ENCODE results near the gene ZSCAN10. TPM values are rescaled to one million over a fixed set of nuclear protein-coding genes. Genes with fewer than 3 reads are reported as not detected.
A peak's percentile ranks its signal among the peaks of the same experiment; 100 is the strongest.

Gene ZSCAN10
- total and polyA plus RNA-seq, 2 of the 13 experiments (the other 11 are each of a cell fraction or from before 2014, with no cell fraction given), result not detected

DNA sequence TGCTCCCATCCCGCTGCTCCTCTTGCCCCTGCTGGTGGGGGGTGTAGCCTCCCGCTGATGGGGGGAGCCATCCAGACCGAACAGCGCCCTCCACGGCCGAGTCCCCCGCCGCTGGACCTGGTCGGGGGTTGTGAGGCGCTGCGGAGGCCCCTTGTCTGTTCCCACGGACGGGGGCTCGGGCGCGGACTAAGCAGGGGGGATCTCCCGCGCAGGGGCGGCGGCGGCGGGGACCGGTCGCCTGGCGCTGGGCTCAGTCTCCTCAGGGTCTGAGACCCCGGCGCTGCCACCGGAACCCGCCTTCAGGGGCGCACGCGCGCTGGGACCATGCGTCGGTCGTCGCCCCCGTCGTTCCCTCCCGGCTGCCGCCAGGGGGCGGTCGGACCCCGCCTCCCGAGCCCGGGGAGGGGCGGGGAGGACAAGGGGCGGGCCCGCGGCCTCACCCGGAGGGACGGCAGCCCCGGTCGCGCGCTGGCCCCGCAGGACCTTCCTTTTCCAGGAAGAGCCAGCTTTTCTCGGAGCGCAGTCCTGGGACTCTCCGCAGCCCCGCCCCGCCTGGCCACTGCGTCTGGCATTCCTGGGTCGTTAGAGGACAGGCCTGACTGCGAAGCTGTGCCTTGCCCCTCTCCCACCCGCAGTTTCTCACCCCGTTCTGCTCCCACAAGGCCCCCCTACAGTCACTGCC, 39.9 kb downstream of the ZSCAN10 start (continued):
- TF ChIP-seq ZNF343 (CRISPR knock-in tag; IDR thresholded peaks at IDR 0.05) (peak; percentile 47; the same call in 1 of the 2 replicates), SOX13 (IDR thresholded peaks at IDR 0.05) (no peak), SOX13 (CRISPR knock-in tag; conservative IDR thresholded peaks at IDR 0.05 in 1 of 2, IDR thresholded peaks at IDR 0.05 in 1 of 2) (peak in 1 of 2 experiments; percentile 23; a peak in 1 of 4 replicates), AGO1 (IDR thresholded peaks at IDR 0.05; ENCODE audit: low read depth, low read length, poor library complexity, severe bottlenecking) (no peak), ZMYM4 (CRISPR knock-in tag; IDR thresholded peaks at IDR 0.05) (peak; percentile 70; the same call in 1 of the 2 replicates), ZNF619 (CRISPR knock-in tag; IDR thresholded peaks at IDR 0.05) (0 out of 2 replicates have a peak, but pooled peaks have one; percentile 35), ZNF550 (CRISPR knock-in tag; IDR thresholded peaks at IDR 0.05; ENCODE audit: borderline replicate concordance) (0 out of 2 replicates have a peak, but pooled peaks have one; percentile 26), RBM39 (IDR thresholded peaks at IDR 0.05; ENCODE audit: low read depth, low read length, poor library complexity, severe bottlenecking) (no peak), ZMYM3 (CRISPR knock-in tag; IDR thresholded peaks at IDR 0.05) (no peak), SP4 (CRISPR knock-in tag; IDR thresholded peaks at IDR 0.05) (peak; percentile 86), ZNF326 (CRISPR knock-in tag; IDR thresholded peaks at IDR 0.05; ENCODE audit: borderline replicate concordance) (no peak), NFIC (IDR thresholded peaks at IDR 0.05; ENCODE audit: low read length) (no peak), REXO4 (CRISPR knock-in tag; IDR thresholded peaks at IDR 0.05; ENCODE audit: borderline replicate concordance) (no peak), ZNF205 (CRISPR knock-in tag; IDR thresholded peaks at IDR 0.05) (no peak), MEF2D (CRISPR knock-in tag; IDR thresholded peaks at IDR 0.05) (no peak), ZNF737 (CRISPR knock-in tag; IDR thresholded peaks at IDR 0.05; ENCODE audit: borderline replicate concordance) (no peak), ARID2 (CRISPR knock-in tag; IDR thresholded peaks at IDR 0.05; ENCODE audit: borderline replicate concordance) (no peak)
- TF ChIP-seq, protein P1, sequence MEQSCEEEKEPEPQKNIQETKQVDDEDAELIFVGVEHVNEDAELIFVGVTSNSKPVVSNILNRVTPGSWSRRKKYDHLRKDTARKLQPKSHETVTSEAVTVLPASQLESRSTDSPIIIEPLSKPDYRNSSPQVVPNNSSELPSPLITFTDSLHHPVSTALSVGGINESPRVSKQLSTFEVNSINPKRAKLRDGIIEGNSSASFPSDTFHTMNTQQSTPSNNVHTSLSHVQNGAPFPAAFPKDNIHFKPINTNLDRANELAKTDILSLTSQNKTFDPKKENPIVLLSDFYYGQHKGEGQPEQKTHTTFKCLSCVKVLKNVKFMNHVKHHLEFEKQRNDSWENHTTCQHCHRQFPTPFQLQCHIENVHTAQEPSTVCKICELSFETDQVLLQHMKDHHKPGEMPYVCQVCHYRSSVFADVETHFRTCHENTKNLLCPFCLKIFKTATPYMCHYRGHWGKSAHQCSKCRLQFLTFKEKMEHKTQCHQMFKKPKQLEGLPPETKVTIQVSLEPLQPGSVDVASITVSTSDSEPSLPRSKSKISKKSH (CRISPR knock-in tag; IDR thresholded peaks at IDR 0.05; ENCODE audit: borderline replicate concordance), result 0 out of 2 replicates have a peak, but pooled peaks have one; percentile 65
- TF ChIP-seq, protein P2, sequence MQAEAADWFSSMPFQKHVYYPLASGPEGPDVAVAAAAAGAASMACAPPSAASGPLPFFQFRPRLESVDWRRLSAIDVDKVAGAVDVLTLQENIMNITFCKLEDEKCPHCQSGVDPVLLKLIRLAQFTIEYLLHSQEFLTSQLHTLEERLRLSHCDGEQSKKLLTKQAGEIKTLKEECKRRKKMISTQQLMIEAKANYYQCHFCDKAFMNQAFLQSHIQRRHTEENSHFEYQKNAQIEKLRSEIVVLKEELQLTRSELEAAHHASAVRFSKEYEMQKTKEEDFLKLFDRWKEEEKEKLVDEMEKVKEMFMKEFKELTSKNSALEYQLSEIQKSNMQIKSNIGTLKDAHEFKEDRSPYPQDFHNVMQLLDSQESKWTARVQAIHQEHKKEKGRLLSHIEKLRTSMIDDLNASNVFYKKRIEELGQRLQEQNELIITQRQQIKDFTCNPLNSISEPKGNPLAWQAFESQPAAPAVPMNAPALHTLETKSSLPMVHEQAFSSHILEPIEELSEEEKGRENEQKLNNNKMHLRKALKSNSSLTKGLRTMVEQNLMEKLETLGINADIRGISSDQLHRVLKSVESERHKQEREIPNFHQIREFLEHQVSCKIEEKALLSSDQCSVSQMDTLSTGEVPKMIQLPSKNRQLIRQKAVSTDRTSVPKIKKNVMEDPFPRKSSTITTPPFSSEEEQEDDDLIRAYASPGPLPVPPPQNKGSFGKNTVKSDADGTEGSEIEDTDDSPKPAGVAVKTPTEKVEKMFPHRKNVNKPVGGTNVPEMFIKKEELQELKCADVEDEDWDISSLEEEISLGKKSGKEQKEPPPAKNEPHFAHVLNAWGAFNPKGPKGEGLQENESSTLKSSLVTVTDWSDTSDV (CRISPR knock-in tag; IDR thresholded peaks at IDR 0.05), result no peak
- TF ChIP-seq, protein P3, sequence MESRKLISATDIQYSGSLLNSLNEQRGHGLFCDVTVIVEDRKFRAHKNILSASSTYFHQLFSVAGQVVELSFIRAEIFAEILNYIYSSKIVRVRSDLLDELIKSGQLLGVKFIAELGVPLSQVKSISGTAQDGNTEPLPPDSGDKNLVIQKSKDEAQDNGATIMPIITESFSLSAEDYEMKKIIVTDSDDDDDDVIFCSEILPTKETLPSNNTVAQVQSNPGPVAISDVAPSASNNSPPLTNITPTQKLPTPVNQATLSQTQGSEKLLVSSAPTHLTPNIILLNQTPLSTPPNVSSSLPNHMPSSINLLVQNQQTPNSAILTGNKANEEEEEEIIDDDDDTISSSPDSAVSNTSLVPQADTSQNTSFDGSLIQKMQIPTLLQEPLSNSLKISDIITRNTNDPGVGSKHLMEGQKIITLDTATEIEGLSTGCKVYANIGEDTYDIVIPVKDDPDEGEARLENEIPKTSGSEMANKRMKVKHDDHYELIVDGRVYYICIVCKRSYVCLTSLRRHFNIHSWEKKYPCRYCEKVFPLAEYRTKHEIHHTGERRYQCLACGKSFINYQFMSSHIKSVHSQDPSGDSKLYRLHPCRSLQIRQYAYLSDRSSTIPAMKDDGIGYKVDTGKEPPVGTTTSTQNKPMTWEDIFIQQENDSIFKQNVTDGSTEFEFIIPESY (CRISPR knock-in tag; IDR thresholded peaks at IDR 0.05), result no peak
